ENCODE data around the gene L3MBTL3.

GRCh38 chr6:130090796-130091195 is 72.4 kb downstream of the L3MBTL3 start:
- no peak for TF ChIP-seq FOXP1 (CRISPR knock-in tag; IDR thresholded peaks at IDR 0.05; ENCODE audit: borderline replicate concordance)
- no peak for TF ChIP-seq ZNF512 (CRISPR knock-in tag; IDR thresholded peaks at IDR 0.05; ENCODE audit: borderline replicate concordance)
- TF ChIP-seq CTCF (IDR thresholded peaks at IDR 0.05), result no peak
- no peak for TF ChIP-seq IRF1 (CRISPR knock-in tag; IDR thresholded peaks at IDR 0.05)
- TF ChIP-seq NFE2L1 (CRISPR knock-in tag; IDR thresholded peaks at IDR 0.05), result no peak
- TF ChIP-seq ETV6 (CRISPR knock-in tag; IDR thresholded peaks at IDR 0.05), result no peak
- TF ChIP-seq ZBTB43 (CRISPR knock-in tag; IDR thresholded peaks at IDR 0.05), result no peak
- TF ChIP-seq HMGXB4 (CRISPR knock-in tag; IDR thresholded peaks at IDR 0.05), result no peak
- TF ChIP-seq USF2 (CRISPR knock-in tag; IDR thresholded peaks at IDR 0.05), result no peak
- TF ChIP-seq ZNF281 (CRISPR knock-in tag; IDR thresholded peaks at IDR 0.05), result no peak
- TF ChIP-seq ESRRA (CRISPR knock-in tag; IDR thresholded peaks at IDR 0.05; ENCODE audit: borderline replicate concordance), result no peak
- TF ChIP-seq TEAD1 (CRISPR knock-in tag; IDR thresholded peaks at IDR 0.05), result no peak
- TF ChIP-seq AFF4 (CRISPR knock-in tag; IDR thresholded peaks at IDR 0.05; ENCODE audit: borderline replicate concordance), result no peak
